RWPE1 (cell line): ENCODE results near the gene NUDT1.

Source experiments
- CTCF ChIA-PET: fragments of 350-600 bp; sonication (Branson Sonifier 250); formaldehyde crosslinking; extraction: SDS; loops from one replicate; lab custom pipeline; 2021; lab: Yijun Ruan, JAX
- POLR2A ChIA-PET: fragments of 400-600 bp; formaldehyde crosslinking; extraction: SDS; loops from one replicate; lab custom pipeline; 2020; ENCODE audit warnings: antibody characterized with exemption; ENCODE audit not compliant: low non-redundant PET; lab: Yijun Ruan, JAX
- DNase-seq: peaks from one replicate; pipeline ENCODE4 v3.0.0; 2012; ENCODE audit warnings: low spot score
- H3K27ac ChIP-seq: fragments of 450-650 bp; 2 replicates; pipeline ENCODE4 v1.5.1; 2017
- CTCF ChIP-seq: fragments of 450-650 bp; conservative IDR thresholded peaks from 2 replicates; pipeline ENCODE4 v1.5.1; 2017; ENCODE audit warnings: low read depth, mild to moderate bottlenecking

NUDT1 gene

DNA sequence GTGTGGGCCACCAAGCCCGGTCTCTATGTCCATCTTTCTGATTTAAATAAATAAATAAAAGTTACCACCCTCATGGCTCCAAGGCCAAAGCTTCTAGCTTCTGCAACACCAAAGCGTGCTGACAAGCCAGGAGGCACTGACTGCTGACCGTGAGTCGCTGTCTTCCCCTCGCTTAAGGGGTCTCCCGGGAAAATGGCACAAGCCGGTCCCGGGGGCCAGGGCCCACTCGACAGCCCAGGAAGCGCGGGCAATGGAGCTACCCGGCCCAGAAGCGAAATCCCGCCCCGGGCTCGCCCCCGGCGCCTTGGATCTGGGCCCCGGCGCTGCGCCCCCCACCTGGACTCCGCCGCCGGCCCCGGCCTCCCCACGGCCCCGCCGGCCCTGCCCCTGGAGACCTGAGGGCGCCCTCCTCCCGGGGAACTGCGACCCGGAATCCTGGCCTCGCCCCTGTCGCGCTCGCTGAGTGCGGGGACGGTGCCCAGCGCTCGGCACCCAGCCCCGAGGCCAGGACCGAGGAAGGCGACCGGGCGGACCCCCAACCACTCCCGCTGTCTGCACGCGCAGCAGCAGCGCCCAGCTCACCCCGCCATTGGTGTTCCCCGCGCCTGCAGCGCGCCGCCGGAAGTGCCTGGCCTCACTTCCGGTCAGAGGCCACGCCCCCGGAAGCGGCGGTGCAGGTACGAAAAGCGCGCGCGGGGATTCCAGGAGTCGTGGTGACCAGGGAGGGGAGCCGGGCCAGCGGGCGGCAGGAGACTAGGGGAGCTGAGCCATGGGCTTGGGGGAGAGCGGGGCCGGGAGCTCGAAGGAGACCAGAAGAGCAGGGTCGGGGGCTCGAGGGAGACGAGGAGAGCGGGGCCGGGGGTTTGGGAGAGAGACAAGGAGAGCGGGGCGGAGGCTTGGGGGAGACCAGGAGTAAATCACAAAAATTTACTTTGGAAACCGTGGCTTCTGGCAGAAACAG lies at the start of gene NUDT1, which contains the start of gene MRM2:
TSS of gene NUDT1 (plus strand) at position 647 of the 961 bp plus-strand sequence. CDS start 2,349 bp downstream, outside the sequence.
TSS of gene MRM2 (minus strand) at position 626 of the 961 bp plus-strand sequence. CDS start at position 590, 36 bp downstream.
- ChIA-PET CTCF (no interaction called here), POLR2A (interaction anchor here (0.7 kb wide), 1 partner anchor 79 kb away, joined by 5 read pairs; no protein-coding TSS in a partner anchor)
- peak; percentile 83 for DNase-seq

DNA sequence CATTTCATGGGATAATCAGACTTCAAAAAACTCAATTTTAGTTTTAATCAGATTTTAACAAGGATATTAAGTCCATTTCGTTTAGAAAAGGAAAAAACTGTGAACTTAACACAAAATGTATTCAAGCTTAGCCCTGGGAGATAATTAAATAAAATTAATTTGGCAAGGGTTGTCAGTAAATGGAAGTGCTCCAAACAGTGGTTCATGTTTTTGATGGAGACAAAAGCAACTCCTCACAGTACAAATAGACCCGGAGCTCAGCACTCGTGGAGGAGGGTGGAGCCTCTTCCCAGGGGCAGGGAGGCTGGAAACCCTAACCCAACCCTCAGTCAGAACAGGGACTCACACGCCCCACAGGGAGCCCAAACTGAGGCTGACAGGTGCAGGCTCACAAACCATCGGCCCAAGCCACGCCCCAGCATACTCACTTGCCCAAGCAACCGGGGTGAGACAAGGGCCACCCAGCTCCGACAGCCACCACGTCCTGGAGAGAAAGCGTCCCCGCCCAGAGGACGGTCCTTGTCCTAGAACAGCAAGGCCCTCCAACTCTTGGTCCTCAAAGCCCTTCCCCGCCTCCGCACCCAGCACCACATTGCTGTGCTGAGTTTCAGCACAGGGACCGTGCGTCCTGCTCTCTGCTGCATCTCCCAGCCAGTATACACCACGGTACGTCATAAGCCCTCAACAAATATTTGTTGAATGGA lies 49.0 kb upstream of the NUDT1 start:
- no peak for DNase-seq
- TF ChIP-seq CTCF = no peak
- peak overlapping the region; percentile 11; the same call in 1 of the 2 replicates for H3K27ac ChIP-seq
- ChIA-PET POLR2A (no interaction called here), CTCF (interaction anchor here (0.6 kb wide), 1 partner anchor 88 kb away, joined by 3 read pairs; no protein-coding TSS in a partner anchor)

More for the DNA sequence above, at the start of gene NUDT1, which contains the start of gene MRM2:
- TF ChIP-seq CTCF = no peak
- H3K27ac ChIP-seq = peak within 1 kb of the TSS; percentile 79

DNA sequence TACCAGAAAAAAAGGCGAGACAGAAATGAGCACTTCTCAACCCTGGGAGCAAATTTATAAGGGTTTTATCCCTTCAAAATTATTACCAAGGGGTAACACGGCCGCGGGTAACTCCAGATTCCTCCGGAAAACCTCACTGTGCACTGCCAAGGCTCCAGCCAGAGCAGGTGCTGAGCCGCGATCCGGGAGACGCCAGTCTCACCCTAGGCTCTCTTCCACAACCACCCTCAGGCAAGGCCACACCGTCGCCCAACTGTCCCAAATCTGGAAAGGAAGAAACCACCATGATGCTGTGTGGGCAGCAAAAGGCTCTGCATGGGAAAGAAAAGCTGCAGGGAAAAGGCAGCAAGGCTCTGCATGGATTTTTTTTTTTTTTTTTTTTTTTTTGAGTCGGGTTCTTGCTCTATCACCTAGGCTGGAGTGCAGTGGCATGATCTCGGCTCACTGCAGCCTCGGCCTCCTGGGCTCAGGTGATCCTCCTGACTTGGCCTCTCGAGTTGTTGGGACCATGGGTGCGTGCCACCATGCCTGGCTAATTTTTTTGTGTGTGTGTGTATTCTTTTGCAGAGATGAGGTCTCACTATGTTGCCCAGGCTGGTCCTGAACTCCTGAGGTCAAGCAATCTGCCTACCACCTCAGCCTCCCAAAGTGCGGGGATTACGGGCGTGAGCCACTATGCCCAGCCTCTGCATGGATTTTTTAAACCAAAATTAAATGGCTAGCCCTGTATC lies 48.3 kb upstream of the NUDT1 start:
- ChIA-PET POLR2A (no interaction called here), CTCF (interaction anchor here (0.6 kb wide), 1 partner anchor 204 kb away, joined by 3 read pairs; no protein-coding TSS in a partner anchor)
- DNase-seq = no peak

DNA sequence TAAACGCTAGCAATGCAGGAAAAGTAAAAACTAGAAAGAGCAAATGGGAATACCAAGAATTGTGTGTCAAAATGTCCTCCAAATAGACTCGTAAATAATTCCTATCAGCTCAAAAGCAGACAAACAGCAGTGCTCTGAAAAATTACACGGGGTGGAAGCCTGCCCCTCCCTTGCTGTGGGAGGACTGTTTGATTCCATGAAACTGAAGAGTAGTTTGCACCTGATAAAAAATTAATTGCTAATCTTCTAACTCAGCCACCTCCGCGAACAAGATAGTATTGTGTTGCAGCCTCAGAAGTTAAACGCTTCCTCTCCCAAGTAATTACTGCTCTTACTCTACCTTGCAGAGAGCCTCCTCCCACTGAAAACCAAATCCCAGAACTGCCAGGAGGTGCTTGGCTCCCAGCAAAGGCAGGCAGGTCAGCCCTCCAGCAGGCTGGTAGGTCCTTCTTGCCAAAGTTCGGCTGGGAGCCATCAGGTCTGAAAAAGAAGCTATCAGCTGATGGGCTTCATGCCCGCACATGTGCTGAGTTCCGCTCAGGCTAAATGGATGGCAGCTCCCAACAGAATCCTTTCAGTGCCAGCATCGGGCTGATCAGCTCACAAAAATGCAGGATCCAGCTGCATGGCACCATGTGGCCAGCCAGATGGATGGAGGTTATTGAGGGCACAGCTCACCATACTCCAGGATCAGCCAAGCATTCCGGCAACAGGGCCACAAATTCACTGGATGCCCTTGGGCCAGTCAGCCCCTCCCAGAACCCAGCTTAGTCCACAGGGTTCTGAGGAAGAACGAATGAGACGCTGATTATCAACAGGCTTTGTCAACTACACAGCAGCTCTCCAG lies 46.4 kb upstream of the NUDT1 start:
- ChIA-PET POLR2A (no interaction called here), CTCF (interaction anchor here (0.8 to 0.9 kb wide), 2 partner anchors 22 to 114 kb away, joined by 3 read pairs; no protein-coding TSS in a partner anchor)
- H3K27ac ChIP-seq = peak overlapping the region; percentile 79
- no peak for TF ChIP-seq CTCF
- peak; percentile 25 for DNase-seq

More for the DNA sequence above, 48.3 kb upstream of the NUDT1 start:
- H3K27ac ChIP-seq = peak overlapping the region; percentile 11; the same call in 1 of the 2 replicates
- no peak for TF ChIP-seq CTCF

GRCh38 chr7:2196381-2197378 lies 45.3 kb upstream of the NUDT1 start:
- no peak for TF ChIP-seq CTCF
- POLR2A ChIA-PET = no interaction called here
- no peak for DNase-seq
- CTCF ChIA-PET = no interaction called here
- H3K27ac ChIP-seq = peak overlapping the region; percentile 79
